Liver (tissue), 9 donors: ENCODE measurements around the gene CMTM7. TPM values are rescaled to one million over a fixed set of nuclear protein-coding genes. Genes with fewer than 3 reads are reported as not detected.

Experiments
- DNase-seq: peaks from one replicate; pipeline ENCODE4 v3.0.0-alpha.2; 2017; ENCODE audit warnings: low spot score
- H3K27ac ChIP-seq, 2 donors: one replicate each; pipeline ENCODE4 v1.7.0; 2013; ENCODE audit warnings: inconsistent platforms in 2 of 2, low read length in 2 of 2, control low read depth in 1 of 2, low read depth in 1 of 2, mild to moderate bottlenecking in 1 of 2
- H3K27me3 ChIP-seq, 4 donors: one replicate each; pipeline versions ENCODE4 v1.6.1 to v1.7.0; 2013; ENCODE audit warnings: low read length in 3 of 4, inconsistent platforms in 1 of 4, mild to moderate bottlenecking in 1 of 4, moderate library complexity in 1 of 4; ENCODE audit not compliant: control insufficient read depth in 4 of 4, insufficient read depth in 4 of 4
- H3K36me3 ChIP-seq, 4 donors: one replicate each; pipeline versions ENCODE4 v1.6.1 to v1.7.0; 2013; ENCODE audit warnings: low read length in 3 of 4, mild to moderate bottlenecking in 3 of 4, low read depth in 1 of 4, moderate library complexity in 1 of 4; ENCODE audit not compliant: control insufficient read depth in 4 of 4, insufficient read depth in 3 of 4
- H3K4me1 ChIP-seq, 4 donors: one replicate each; pipeline versions ENCODE4 v1.6.1 to v1.7.0; 2013; ENCODE audit warnings: low read length in 3 of 4, mild to moderate bottlenecking in 3 of 4, moderate library complexity in 1 of 4; ENCODE audit not compliant: control insufficient read depth in 4 of 4, insufficient read depth in 4 of 4
- H3K4me3 ChIP-seq, 3 donors: one replicate each; pipeline versions ENCODE4 v1.6.1 to v1.7.0; 2013; ENCODE audit warnings: low read length in 3 of 3, control low read depth in 1 of 3, low read depth in 1 of 3, mild to moderate bottlenecking in 1 of 3
- H3K9ac ChIP-seq, 2 donors: one replicate each; pipeline ENCODE4 v1.7.0; 2013; ENCODE audit warnings: low read length in 2 of 2, mild to moderate bottlenecking in 2 of 2, moderate library complexity in 2 of 2, control low read depth in 1 of 2, low read depth in 1 of 2
- H3K9me3 ChIP-seq, 4 donors: one replicate each; pipeline versions ENCODE4 v1.6.1 to v1.7.0; 2013; ENCODE audit warnings: low read length in 3 of 4; ENCODE audit not compliant: control insufficient read depth in 4 of 4
- EGR1 ChIP-seq, 2 donors: IDR thresholded peaks; 2 replicates each; pipeline ENCODE4 v1.6.1; 2016 to 2018; ENCODE audit warnings: antibody characterized with exemption in 2 of 2, low read depth in 2 of 2
- FOXA2 ChIP-seq: IDR thresholded peaks from 2 replicates; pipeline ENCODE4 v1.6.1; 2016; ENCODE audit warnings: antibody characterized with exemption
- GABPA ChIP-seq, 2 donors: IDR thresholded peaks in 1 of 2; conservative IDR thresholded peaks in 1 of 2; 2 replicates each; pipeline ENCODE4 v1.6.1; 2016; ENCODE audit warnings: antibody characterized with exemption in 2 of 2, mild to moderate bottlenecking in 1 of 2, moderate library complexity in 1 of 2
- HNF4A ChIP-seq, 2 donors: conservative IDR thresholded peaks; 2 replicates each; pipeline ENCODE4 v1.6.1; 2016; ENCODE audit warnings: antibody characterized with exemption in 2 of 2, mild to moderate bottlenecking in 2 of 2
- HNF4G ChIP-seq: IDR thresholded peaks from 2 replicates; pipeline ENCODE4 v1.6.1; 2016; ENCODE audit warnings: antibody characterized with exemption
- JUND ChIP-seq, 2 donors: IDR thresholded peaks; 2 replicates each; pipeline ENCODE4 v1.6.1; 2016; ENCODE audit warnings: antibody characterized with exemption in 2 of 2
- RAD21 ChIP-seq, 2 donors: IDR thresholded peaks; 2 replicates each; pipeline ENCODE4 v1.6.1; 2016; ENCODE audit warnings: antibody characterized with exemption in 2 of 2, mild to moderate bottlenecking in 2 of 2
- RXRA ChIP-seq, 2 donors: IDR thresholded peaks; 2 replicates each; pipeline ENCODE4 v1.6.1; 2017 to 2018; ENCODE audit warnings: antibody characterized with exemption in 2 of 2, mild to moderate bottlenecking in 1 of 2
- SP1 ChIP-seq: IDR thresholded peaks from 2 replicates; pipeline ENCODE4 v1.6.1; 2018; ENCODE audit warnings: antibody characterized with exemption, mild to moderate bottlenecking
- YY1 ChIP-seq: IDR thresholded peaks from 2 replicates; pipeline ENCODE4 v1.6.1; 2016; ENCODE audit warnings: antibody characterized with exemption, mild to moderate bottlenecking
- WGBS: extraction: QIAGEN DNeasy Blood & Tissue Kit; methylation state at CpG from one replicate; pipeline ENCODE4 v1.1.7; 2013; 5-methylcytosine and 5-hydroxymethylcytosine counted together
- polyA plus RNA-seq, 2 donors: library from polyadenylated mRNA; stranded (reverse) in 1 of 2; unstranded in 1 of 2; fragments of 200-250 nt in 1 of 2; fragments of >200 nt in 1 of 2; fragmentation: Nextera tagmentation in 1 of 2; extraction: Ambion mirVana in 1 of 2; gene quantifications; one replicate each; pipeline versions ENCODE4 v1.2.1 to v1.2.3, GENCODE V29; 2013 to 2015
- total RNA-seq, 2 donors: library from RNA; depleted of rRNA; stranded (reverse); fragments of >200 nt; gene quantifications; one replicate each; pipeline ENCODE4 v1.2.3, GENCODE V29; 2014
- TF ChIP-seq, protein P1 (sequence below): IDR thresholded peaks from 2 replicates; pipeline ENCODE4 v1.6.1; 2016; ENCODE audit warnings: antibody characterized with exemption
- TF ChIP-seq, protein P2 (sequence below): fragments of 150-350 bp; IDR thresholded peaks from 2 replicates; pipeline ENCODE4 v1.5.1; 2017; ENCODE audit warnings: improper control_type of control experiment, low read depth, low read length; ENCODE audit not compliant: missing input control
- TF ChIP-seq, protein P3 (sequence below): IDR thresholded peaks from 2 replicates; pipeline ENCODE4 v1.6.1; 2016; ENCODE audit warnings: antibody characterized with exemption
- TF ChIP-seq, protein P4 (sequence below): IDR thresholded peaks from 2 replicates; pipeline ENCODE4 v1.6.1; 2016; ENCODE audit warnings: antibody characterized with exemption
- donor health status: healthy.
- donor health status: healthy.
- donor health status: healthy.
- donor health status: healthy.
- donor health status: healthy.

Gene CMTM7
- total and polyA plus RNA-seq, 4 donors = 3.6 to 20.3 (median 4.1) TPM

DNA sequence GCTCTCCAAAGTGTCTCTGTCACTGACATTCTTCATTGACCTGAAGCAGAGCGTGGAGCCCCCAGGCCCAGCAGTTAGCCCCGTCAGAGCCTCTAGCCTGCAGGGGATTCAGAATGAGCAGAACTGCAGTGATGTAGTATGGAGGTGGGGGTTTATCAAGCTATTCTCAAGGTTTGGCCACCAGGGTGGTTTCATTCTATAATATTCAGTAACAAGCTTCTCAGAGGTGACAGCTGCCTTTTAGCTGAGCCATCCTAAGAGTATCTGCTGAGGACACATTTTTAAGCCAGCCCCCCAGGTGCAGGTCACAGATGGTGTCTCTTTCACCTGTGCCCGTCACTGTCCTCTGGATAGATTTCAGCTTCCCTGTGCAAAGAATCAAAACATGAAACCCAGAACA is 31.9 kb downstream of the CMTM7 start:
- H3K4me1 ChIP-seq = peaks cover 2 to 22% (median 9%) of the 10 kb centered on the region in 4 donors
- DNase-seq = no peak

DNA sequence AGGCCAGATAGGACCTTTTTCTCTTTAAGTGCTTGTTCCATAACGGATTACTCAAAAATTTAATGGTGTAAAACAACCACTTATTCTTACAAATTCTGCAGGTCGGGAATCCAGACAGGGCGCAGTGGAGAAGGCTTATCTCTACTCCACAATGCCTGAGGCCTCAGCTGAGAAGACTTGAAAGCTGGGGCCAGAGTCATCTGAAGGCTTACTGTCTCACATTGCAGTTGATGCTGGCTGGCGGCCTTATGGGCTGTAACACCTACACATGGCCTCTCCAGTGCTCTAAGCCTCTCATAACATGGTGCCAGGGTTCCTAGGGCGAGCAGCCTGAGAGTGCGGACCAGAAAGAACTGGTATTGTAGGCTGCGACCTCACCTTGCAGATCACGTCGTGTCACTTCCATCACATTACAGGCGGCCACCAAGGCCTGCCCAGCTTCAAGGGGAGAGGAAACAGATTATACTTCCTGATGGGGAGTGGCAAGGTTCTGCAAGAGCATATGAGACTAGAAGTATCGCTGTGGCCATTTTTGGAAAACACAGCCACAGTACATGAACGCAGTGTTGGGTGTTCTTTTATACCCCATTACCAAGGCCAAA is 32.4 kb downstream of the CMTM7 start:
- H3K27me3 ChIP-seq = no peaks in the 10 kb centered on the region
- DNase-seq = no peak
- H3K36me3 ChIP-seq = no peaks in the 10 kb centered on the region
- no peaks in the 10 kb centered on the region for H3K9me3 ChIP-seq
- peaks cover 2 to 22% (median 9%) of the 10 kb centered on the region in 4 donors for H3K4me1 ChIP-seq
- no peak overlapping the region for H3K9ac ChIP-seq
- no peak overlapping the region for H3K27ac ChIP-seq
- TF ChIP-seq, protein P1, sequence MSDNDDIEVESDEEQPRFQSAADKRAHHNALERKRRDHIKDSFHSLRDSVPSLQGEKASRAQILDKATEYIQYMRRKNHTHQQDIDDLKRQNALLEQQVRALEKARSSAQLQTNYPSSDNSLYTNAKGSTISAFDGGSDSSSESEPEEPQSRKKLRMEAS = no peak
- TF ChIP-seq GABPA (IDR thresholded peaks at IDR 0.05 in 1 of 2, conservative IDR thresholded peaks at IDR 0.05 in 1 of 2) = no peak
- no peak for TF ChIP-seq FOXA2
- TF ChIP-seq EGR1 (IDR thresholded peaks at IDR 0.05; ENCODE audit: low read depth in 2 of 2) = no peak
- TF ChIP-seq HNF4A (conservative IDR thresholded peaks at IDR 0.05) = no peak
- TF ChIP-seq SP1 = no peak
- no peak for TF ChIP-seq RAD21 (IDR thresholded peaks at IDR 0.05)
- no peak for TF ChIP-seq YY1
- 91% methylated on average over 12 of the region's 12 CpGs for WGBS
- no peak overlapping the region for H3K4me3 ChIP-seq

More for the DNA sequence above, 31.9 kb downstream of the CMTM7 start:
- 97% methylated on average over 3 of the region's 3 CpGs for WGBS
- Histone ChIP-seq H3K9me3 (no peaks in the 10 kb centered on the region), H3K4me3 (no peak overlapping the region), H3K27ac (no peak overlapping the region), H3K27me3 (no peaks in the 10 kb centered on the region), H3K36me3 (no peaks in the 10 kb centered on the region), H3K9ac (no peak overlapping the region)
- TF ChIP-seq, protein P1 = no peak
- TF ChIP-seq, protein P2, sequence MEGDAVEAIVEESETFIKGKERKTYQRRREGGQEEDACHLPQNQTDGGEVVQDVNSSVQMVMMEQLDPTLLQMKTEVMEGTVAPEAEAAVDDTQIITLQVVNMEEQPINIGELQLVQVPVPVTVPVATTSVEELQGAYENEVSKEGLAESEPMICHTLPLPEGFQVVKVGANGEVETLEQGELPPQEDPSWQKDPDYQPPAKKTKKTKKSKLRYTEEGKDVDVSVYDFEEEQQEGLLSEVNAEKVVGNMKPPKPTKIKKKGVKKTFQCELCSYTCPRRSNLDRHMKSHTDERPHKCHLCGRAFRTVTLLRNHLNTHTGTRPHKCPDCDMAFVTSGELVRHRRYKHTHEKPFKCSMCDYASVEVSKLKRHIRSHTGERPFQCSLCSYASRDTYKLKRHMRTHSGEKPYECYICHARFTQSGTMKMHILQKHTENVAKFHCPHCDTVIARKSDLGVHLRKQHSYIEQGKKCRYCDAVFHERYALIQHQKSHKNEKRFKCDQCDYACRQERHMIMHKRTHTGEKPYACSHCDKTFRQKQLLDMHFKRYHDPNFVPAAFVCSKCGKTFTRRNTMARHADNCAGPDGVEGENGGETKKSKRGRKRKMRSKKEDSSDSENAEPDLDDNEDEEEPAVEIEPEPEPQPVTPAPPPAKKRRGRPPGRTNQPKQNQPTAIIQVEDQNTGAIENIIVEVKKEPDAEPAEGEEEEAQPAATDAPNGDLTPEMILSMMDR = no peak
- TF ChIP-seq HNF4G (no peak), HNF4A (conservative IDR thresholded peaks at IDR 0.05) (no peak), FOXA2 (no peak), JUND (IDR thresholded peaks at IDR 0.05) (no peak), EGR1 (IDR thresholded peaks at IDR 0.05; ENCODE audit: low read depth in 2 of 2) (no peak), RXRA (IDR thresholded peaks at IDR 0.05) (no peak)
- TF ChIP-seq, protein P3, sequence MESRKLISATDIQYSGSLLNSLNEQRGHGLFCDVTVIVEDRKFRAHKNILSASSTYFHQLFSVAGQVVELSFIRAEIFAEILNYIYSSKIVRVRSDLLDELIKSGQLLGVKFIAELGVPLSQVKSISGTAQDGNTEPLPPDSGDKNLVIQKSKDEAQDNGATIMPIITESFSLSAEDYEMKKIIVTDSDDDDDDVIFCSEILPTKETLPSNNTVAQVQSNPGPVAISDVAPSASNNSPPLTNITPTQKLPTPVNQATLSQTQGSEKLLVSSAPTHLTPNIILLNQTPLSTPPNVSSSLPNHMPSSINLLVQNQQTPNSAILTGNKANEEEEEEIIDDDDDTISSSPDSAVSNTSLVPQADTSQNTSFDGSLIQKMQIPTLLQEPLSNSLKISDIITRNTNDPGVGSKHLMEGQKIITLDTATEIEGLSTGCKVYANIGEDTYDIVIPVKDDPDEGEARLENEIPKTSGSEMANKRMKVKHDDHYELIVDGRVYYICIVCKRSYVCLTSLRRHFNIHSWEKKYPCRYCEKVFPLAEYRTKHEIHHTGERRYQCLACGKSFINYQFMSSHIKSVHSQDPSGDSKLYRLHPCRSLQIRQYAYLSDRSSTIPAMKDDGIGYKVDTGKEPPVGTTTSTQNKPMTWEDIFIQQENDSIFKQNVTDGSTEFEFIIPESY = no peak
- TF ChIP-seq, protein P4, sequence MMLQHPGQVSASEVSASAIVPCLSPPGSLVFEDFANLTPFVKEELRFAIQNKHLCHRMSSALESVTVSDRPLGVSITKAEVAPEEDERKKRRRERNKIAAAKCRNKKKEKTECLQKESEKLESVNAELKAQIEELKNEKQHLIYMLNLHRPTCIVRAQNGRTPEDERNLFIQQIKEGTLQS = no peak
